Measurements from ENCODE around the gene ICAM5.

ICAM5 gene

DNA sequence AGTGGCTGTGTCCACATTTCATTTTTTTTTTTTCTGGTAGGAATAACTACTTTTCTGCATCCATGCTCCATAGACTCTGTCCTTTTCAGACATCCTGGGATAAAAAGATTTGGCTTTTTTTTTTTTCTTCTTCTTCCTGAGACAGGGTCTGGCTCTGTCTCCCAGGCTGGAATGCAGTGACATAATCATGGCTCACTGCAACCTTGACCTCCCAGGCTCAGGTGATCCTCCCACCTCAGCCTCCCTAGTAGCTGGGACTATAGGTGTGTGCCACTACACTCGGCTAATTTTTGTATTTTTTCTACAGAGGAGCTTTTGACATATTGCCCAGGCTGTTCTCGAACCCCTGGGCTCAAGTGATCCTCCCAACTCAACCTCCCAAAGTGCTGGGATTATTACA is 53.7 kb downstream of the ICAM5 start:
- DNase-seq (ENCODE audit: low spot score), result no peak

DNA sequence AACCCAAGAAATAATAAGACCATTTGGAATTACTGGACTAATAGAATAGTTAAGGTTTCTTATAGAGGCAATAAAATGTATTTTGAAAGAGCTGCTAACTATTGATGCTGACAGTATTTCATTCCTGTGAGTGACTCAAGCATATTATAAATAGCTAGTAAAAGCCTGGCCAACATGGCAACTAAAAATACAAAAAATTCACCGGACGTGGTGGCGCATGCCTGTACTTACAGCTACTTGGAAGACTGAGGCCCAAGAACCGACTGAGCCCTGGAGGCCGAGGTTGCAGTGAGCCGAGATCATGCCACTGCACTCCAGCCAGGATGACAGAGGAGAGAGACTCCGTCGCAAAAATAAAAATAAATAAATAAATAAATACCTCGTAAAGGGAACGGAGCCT is 55.0 kb downstream of the ICAM5 start:
- no peak for DNase-seq (ENCODE audit: low spot score)

Measured in globus pallidus (tissue), 1 donor.